ENCODE results near the gene TEX22.

Gene TEX22

GRCh38 chr14:105383083-105383730 lies 15.1 kb upstream of the TEX22 start:
- H3K27ac ChIP-seq, result no peak overlapping the region
- no peak for DNase-seq (ENCODE audit: low read depth, low spot score)

GRCh38 chr14:105384041-105384557 lies 14.2 kb upstream of the TEX22 start:
- no peak for DNase-seq (ENCODE audit: low read depth, low spot score)
- no peak overlapping the region for H3K27ac ChIP-seq

GRCh38 chr14:105384605-105385321 lies 13.6 kb upstream of the TEX22 start:
- no peak for DNase-seq (ENCODE audit: low read depth, low spot score)
- H3K27ac ChIP-seq, result no peak overlapping the region

- H3K27ac ChIP-seq, result no peak overlapping the region
- no peak for DNase-seq (ENCODE audit: low read depth, low spot score)
These were observed 13.1 kb upstream of the TEX22 start for GRCh38 chr14:105385322-105385637.

- no peak for DNase-seq (ENCODE audit: low read depth, low spot score)
- H3K27ac ChIP-seq, result no peak overlapping the region
These were observed 12.5 kb upstream of the TEX22 start for GRCh38 chr14:105385698-105386365.

GRCh38 chr14:105386581-105387529 lies 11.5 kb upstream of the TEX22 start:
- H3K27ac ChIP-seq, result no peak overlapping the region

GRCh38 chr14:105387530-105387922 lies 10.8 kb upstream of the TEX22 start:
- H3K27ac ChIP-seq, result no peak overlapping the region

More at GRCh38 chr14:105386581-105387529, 11.5 kb upstream of the TEX22 start:
- DNase-seq (ENCODE audit: low read depth, low spot score), result no peak

GRCh38 chr14:105388110-105388951 lies 10.0 kb upstream of the TEX22 start:
- H3K27ac ChIP-seq, result no peak overlapping the region
- no peak for DNase-seq (ENCODE audit: low read depth, low spot score)

More at GRCh38 chr14:105387530-105387922, 10.8 kb upstream of the TEX22 start:
- DNase-seq (ENCODE audit: low read depth, low spot score), result no peak

GRCh38 chr14:105388976-105389375 lies 9.4 kb upstream of the TEX22 start:
- no peak overlapping the region for H3K27ac ChIP-seq
- DNase-seq (ENCODE audit: low read depth, low spot score), result no peak

GRCh38 chr14:105389534-105389933 lies 8.8 kb upstream of the TEX22 start:
- H3K27ac ChIP-seq, result no peak overlapping the region
- no peak for DNase-seq (ENCODE audit: low read depth, low spot score)

GRCh38 chr14:105389976-105390848 lies 8.1 kb upstream of the TEX22 start:
- no peak overlapping the region for H3K27ac ChIP-seq
- DNase-seq (ENCODE audit: low read depth, low spot score), result no peak

GRCh38 chr14:105390849-105391500 lies 7.4 kb upstream of the TEX22 start:
- DNase-seq (ENCODE audit: low read depth, low spot score), result no peak
- H3K27ac ChIP-seq, result no peak overlapping the region

GRCh38 chr14:105391541-105391940 lies 6.8 kb upstream of the TEX22 start:
- no peak for DNase-seq (ENCODE audit: low read depth, low spot score)
- H3K27ac ChIP-seq, result no peak overlapping the region

GRCh38 chr14:105392131-105393090 lies 5.9 kb upstream of the TEX22 start:
- H3K27ac ChIP-seq, result no peak overlapping the region

GRCh38 chr14:105393151-105393550 lies 5.2 kb upstream of the TEX22 start:
- DNase-seq (ENCODE audit: low read depth, low spot score), result no peak
- no peak overlapping the region for H3K27ac ChIP-seq

More at GRCh38 chr14:105392131-105393090, 5.9 kb upstream of the TEX22 start:
- DNase-seq (ENCODE audit: low read depth, low spot score), result no peak

GRCh38 chr14:105394714-105395537 lies 3.4 kb upstream of the TEX22 start:
- H3K27ac ChIP-seq, result no peak overlapping the region
- no peak for DNase-seq (ENCODE audit: low read depth, low spot score)

Measured in epithelial cell of prostate (primary cell).